Stimulated activated CD8-positive, alpha-beta memory T cell treated with anti-CD3 and anti-CD28 coated beads, Interleukin-4, amount 100 ng/mL, for 48 hours (primary cell): Measurements from ENCODE around the gene TMEM151A.
"Not testable (repeated sequence)": the region's sequence is repeated elsewhere in the genome, so short reads cannot be mapped to it uniquely, and the experiment has no call there.

Experiments
- DNase-seq: peaks from one replicate; pipeline ENCODE4 v3.0.0-alpha.2; 2020

Gene TMEM151A

DNA sequence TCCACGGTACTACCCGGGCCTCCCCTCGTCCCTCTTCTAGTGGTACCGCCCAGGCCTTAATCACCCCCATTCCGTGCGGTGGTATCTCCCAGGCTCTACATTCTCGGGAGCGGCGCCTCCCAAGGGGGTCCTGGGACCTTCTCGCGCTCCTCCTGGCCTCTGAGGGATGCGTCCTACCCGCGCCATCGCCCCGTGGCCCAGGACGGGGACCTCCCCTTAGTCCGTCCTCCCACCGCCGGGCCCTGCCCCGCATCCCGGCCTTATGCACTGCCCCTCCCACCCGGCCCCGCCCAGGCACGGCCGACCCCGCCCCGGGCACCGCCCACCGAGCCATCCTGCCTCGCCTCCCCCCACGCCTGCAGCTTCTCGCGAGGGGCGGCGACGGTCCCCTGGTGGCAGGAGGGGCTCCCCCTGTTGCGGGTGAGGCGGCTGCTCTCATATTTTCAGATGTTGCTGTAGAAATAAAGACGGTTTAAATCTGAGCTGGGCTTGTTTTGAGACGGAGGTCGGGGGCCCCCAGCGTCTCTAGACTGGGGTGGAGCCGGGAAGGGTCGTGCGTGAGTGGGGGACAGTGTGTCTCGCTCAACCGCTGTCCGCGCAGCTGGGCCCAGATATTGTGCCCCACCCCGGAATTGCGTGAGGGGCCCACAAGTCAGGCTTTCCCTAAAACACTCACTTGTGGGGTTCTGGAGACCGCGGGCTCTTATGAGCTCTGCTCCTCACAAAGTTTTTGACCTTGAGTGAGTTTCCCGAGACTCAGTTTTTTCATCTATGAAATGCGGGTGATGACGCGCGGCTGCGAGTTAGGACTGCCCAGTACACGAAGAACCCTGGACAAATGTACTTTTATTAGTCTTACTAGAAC lies 24.1 kb upstream of the TMEM151A start:
- DNase-seq: peak; percentile 93

- peak; percentile 100 for DNase-seq
These were observed 23.3 kb upstream of the TMEM151A start, which contains the start of gene RAB1B for GRCh38 chr11:66268244-66268951. Gene RAB1B, plus strand, starts transcription at chr11:66268639. Its CDS starts 41 bp downstream, at chr11:66268680.

DNA sequence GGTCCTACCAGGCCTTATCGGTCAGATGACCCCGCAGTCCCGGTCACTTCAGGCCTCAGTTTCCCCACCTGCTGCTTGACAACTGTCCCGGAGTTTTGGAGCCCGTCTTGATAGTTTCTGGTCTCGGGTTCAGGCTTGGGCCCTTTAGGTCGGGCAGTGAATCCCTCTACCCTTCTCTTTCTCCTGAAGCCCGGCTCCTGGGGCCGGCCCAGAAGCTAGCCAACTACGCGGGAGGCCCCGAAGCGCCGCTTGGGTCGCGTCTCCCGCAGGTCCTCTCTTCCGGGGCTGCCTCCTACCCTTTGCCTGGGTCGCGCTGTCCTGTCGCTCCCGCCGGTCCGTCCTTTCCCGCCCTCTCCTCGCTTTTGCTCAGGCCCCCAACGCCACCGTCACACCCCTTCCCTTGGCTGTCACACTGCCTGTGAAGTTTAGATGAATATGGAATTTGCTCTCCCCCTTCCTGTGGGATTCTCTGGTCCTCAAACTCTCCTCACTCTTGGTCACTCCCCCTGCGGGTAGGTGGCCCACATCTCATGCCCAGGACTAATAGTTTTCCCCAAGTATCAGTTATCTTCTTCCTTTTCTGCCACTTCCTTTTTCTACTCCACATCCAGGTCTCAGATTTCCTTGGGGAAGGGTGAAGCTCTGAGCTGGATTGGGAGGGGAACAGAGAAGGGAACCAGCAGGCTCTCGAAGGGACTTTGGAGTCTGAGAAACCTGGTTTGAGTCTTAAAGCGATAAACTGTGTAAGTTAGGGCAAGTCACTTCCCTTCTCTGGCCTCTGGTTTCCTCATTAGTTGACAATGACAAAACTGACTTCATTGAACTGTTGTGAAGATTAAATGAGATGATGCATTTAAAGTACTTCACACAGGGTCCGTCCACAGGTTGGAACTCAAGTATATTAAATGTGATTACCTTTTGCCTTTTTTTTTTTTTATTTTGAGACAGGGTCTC lies 22.5 kb upstream of the TMEM151A start:
- DNase-seq: peak; percentile 42

DNA sequence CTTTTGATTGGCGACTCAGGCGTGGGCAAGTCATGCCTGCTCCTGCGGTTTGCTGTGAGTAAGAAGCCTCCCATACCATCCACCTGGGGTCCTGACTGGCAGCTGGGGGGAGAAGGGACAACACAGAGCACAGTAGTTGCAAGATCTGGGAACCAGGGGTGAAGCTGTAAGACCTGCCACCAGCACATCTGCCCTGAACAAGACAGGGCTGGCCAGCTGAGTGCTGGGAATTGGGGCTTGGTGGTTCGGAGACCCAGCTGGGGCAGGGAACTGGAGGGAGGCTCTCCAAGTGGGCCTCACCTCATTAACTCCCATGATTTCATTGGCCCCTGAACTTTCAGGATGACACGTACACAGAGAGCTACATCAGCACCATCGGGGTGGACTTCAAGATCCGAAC lies 19.9 kb upstream of the TMEM151A start:
- no peak for DNase-seq

DNA sequence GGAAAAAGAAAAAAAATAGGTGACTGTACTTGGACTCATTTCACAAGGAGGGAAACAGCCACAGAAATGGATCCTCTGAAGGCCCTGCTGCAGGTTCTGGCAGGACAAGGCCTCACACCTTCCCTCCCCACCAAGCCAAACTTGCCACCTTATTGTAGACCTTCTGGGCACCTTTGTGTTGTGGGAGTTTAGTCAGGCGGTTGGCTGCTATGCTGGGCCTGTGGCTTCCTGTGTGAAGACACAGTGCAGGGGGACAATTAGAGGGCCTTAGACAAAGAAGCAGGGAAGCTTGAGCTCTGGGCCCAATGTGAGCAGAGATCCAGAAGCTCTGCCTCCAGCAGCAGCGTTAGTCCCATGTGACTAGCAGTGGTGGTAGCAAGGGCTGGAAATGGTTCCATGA lies 19.1 kb upstream of the TMEM151A start:
- DNase-seq: no peak

GRCh38 chr11:66274219-66274618 lies 17.5 kb upstream of the TMEM151A start:
- DNase-seq: no peak

GRCh38 chr11:66275396-66275795 lies 16.3 kb upstream of the TMEM151A start:
- DNase-seq: no peak

- DNase-seq: no peak
These were observed 15.6 kb upstream of the TMEM151A start for GRCh38 chr11:66275984-66276612.

GRCh38 chr11:66276619-66277018 lies 15.1 kb upstream of the TMEM151A start:
- not testable (repeated sequence) for DNase-seq

DNA sequence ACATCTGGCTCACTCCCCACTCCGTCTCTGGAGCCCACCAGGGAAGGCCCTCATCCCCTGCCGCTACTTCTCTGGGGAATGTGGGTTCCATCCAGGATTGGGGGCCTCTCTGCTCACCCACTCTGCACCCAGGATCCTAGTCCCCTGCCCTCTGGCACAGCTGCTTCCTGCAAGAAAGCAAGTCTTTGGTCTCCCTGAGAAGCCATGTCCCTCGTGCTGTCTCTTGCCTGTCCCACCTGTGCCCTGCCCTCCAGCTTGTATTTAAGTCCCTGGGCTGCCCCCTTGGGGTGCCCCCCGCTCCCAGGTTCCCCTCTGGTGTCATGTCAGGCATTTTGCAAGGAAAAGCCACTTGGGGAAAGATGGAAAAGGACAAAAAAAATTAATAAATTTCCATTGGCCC lies 14.6 kb upstream of the TMEM151A start:
- DNase-seq: not testable (repeated sequence)

GRCh38 chr11:66277471-66278362 lies 14.0 kb upstream of the TMEM151A start, which contains the start of gene CNIH2:
Gene CNIH2, plus strand, starts transcription at chr11:66278175. Its CDS starts 282 bp downstream, at chr11:66278457.
- peak; percentile 54 for DNase-seq

DNA sequence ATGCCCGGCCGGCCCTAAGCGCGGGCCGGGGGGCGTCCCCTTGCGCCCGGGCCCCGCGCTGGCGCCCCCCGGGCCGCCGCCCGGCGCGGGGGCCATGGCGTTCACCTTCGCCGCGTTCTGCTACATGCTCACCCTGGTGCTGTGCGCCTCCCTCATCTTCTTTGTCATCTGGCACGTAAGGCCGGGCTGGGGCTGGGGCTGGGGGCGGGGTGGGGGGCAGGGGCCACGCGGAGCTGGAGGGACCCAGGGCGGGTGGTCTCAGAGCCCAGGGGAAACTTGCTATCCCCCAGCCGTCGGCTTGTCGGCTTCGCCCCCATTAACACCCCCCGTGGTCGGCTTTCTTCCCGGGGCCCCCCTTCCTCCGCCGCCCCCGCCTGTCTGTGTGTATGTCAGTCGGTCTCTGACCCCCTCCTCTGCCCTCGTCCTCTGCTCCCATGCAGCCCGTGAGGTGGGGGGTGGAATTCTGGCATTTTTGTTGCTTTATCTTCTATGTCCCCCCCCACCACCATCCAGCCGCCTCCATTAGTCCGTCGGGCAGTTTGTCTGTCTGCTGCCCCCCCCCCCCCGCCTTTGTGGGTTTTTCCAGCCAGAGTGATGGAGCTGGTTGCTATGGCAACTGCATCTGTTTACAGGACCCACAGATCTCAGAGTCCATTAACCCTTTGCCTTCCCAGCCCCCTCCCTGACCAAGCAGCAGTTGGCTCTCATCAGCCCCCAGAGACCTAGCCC lies 13.2 kb upstream of the TMEM151A start:
- DNase-seq: no peak

DNA sequence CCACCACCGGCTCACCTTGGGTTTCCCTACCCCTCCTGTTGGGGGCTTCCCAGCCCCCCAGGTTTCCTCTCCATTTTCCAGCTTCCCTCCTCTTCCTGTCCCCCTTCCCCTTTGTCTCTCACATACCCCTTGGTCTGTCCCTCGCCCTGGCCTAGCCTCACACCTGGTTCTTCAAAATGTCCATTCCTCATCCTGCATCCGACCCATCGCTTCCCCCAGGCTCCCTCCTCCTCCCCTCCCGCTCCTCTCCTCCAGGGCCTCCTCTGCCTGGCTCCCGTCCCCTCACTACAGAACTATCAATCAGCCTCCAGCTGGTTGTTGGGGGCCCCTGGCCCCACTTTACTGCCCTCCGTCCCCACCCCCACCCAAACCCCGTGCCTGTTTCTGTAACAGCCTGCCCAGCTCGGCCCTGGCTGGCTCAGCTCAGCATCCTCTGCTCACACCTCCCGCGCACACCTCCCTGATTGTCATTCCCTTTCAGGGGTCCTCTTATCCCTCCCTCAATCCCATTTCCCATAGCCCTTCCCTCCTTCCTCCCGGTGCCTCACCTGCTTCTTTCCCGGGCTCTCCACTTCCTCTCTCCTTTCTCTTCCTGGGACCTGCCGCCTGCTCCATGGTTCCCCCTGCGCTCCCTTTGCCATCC lies 12.5 kb upstream of the TMEM151A start:
- no peak for DNase-seq

- no peak for DNase-seq
These were observed 11.3 kb upstream of the TMEM151A start for GRCh38 chr11:66280428-66280827.

DNA sequence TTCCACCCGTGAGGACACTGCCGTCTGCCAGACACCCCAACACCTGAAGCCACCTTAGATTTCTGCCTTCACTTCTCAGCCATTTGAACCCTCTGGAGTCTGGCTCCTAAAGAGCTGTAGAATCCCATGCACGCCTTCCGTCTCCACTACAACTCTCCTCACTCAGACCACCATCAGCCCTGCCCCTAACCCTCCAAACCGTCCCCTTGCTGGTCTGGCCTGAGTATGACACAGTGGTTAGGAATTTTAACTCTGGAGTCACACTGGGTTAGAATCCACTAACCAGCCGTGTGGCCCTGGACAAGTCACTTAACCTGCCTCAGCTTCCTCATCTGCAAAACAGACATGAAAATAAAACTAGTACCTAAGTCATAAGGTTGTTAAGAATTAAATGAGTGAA lies 10.7 kb upstream of the TMEM151A start:
- no peak for DNase-seq

DNA sequence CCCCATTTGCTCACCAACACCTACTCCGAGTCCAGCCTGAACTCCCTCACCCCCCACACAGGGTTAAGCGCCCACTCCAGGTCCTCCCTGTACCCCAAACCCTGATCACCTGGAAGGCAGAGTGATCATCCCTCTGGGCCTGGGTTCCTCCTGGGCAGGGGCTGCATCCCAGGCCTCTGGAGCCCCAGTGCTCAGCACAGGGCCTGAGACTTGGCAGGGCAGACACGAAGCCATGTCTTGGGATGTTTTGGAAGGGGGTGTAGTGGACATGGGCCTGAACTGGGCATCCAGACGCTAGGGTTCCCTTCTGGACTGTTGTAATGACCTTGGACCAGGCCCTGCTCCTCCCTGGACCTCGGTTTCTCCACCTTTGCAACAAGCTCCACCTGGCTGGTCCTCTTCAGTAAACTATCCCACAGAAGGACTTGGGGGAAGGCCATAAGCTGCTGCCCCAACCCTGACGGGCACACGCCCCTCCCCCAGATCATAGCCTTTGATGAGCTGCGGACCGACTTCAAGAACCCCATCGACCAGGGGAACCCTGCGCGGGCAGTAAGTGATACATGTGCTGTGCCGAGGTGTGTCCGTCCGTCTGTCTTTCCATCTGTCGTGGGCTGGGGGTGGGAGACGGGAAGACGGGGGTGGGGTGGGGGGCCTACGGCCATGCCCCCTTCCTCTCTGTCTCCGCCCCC lies 9.8 kb upstream of the TMEM151A start:
- no peak for DNase-seq

GRCh38 chr11:66282468-66283455 lies 8.9 kb upstream of the TMEM151A start:
- peak; percentile 100 for DNase-seq
